GM18907 (cell line): ENCODE measurements around the gene CEP131.
"Not testable (repeated sequence)": the region's sequence is repeated elsewhere in the genome, so short reads cannot be mapped to it uniquely, and the experiment has no call there.

ENCODE experiments used
- ATAC-seq: cut with Tn5 transposase; IDR thresholded peaks from one replicate; pipeline ENCODE4 v1.9.1; 2021; ENCODE audit warnings: mild to moderate bottlenecking, moderate library complexity; ENCODE audit not compliant: unreplicated experiment

Gene CEP131

DNA sequence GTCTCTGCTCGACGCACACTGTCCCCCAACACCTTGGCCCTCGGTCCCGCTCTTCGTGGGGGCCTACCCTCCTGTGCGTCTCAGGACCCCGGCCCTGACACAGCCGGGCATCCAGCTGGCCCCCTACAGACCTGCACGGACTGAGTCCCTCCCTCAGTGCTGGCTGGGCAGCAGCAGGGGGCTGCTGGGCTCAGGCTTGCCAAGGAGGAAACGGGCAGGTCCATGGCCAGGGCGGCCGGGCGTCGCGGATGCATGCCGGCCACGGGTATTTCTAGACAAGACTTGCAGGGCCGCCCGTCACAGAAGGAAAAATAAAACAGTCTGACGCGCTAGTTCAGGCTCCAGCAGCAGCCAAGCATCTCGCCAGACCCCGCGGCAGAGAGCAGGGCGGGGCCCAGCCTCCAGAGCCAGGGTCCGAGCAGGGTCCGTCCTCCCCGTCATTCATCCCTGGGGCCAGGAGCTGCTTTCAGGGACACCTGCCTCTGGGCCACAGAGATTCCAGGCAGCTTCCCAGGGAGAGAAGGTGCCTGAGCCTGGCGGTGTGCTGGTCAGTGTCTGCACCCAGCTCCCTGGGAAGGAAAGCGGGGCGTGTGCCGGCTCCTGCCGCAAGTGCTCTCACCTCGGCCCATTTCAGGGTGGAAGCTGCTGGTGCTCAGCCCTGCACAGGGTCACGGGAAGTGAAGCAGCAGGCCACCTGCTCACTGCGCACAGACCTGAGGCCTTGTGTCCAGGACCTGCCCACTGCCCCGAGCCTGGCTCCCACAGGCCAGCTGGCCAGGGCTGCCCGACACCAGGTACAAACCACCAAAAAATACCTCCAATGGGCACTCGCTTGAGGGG lies 64.7 kb downstream of the CEP131 start:
- ATAC-seq: no peak

DNA sequence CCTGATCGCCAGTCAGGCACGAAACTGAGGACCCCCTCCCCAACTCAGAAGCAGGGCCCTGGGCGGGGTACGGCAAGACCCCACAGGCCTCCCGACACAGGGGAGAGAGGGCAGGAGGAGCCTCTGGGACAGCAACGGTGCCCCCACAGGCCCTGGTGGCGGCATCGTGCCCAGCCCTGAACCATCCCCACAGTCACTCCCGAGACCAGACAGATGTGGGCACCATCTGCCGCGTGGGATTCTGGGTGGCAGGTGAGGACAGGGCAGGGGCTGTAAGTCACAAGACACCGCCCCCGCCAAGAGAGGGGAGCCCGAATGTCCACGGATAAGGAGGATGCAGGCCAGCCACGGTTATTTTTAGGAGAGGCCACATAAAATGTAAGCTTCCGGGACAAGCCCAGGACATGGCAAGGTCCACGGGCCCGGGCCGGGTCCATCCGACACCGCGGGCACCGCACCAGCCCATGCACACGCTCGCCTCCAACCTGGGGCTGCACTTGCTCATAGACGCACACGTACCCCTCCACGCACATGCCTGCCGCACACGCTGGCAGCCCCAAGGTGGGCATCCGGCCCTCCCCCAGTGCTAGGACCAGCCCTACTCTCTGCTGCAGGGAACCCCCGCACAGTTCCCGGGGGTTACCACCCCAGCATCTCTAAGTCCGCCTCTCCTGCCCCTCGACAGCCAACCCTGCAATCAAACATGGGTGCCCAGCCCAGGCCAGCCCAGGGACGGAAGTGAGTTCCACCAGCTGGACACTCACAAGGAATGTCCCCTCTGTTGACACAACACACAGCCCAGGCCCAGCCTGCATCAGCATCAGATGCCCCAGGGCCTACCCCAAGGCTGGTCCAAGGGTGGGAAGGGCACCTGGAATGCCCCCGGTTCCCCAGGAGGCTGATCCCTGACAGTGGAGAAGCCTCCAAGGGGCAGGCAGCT lies 65.6 kb downstream of the CEP131 start:
- ATAC-seq: no peak

DNA sequence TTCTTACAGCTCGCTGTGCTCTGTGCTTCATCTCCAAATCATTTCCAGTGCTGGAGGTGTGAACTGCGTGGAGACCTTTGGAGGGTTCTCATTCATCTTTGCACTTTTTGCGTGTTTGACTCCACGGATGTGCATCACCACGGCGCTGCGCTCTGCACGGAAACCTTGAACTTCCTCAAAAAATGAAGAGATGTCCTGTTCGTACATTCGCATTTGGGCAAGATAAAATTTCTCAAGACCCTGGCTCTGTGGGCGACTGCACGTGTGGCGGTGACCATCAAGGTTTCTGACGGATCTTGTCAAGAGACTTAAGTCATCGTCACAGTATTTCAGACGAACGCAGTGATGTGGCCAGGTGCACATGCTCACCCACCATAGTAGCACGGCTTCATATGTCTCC lies 67.8 kb downstream of the CEP131 start:
- ATAC-seq: no peak

DNA sequence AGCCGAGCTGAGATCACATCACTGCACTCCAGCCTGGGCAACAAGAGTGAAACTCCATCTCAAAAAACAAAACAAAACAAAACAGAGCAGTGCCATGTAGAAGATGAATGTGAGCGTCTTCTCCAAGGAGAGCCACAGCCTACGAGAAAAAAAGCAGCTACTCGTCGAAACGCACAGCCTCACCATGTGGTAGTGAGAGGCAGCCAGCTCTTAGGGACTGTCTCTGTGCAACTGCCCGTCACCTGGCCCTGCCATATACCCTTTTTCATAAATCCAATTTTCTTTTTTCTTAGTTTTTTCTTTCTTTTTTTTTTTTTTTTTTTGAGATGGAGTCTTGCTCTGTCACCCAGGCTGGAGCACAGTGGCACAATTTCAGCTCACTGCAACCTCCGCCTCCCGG lies 68.7 kb downstream of the CEP131 start:
- not testable (repeated sequence) for ATAC-seq

DNA sequence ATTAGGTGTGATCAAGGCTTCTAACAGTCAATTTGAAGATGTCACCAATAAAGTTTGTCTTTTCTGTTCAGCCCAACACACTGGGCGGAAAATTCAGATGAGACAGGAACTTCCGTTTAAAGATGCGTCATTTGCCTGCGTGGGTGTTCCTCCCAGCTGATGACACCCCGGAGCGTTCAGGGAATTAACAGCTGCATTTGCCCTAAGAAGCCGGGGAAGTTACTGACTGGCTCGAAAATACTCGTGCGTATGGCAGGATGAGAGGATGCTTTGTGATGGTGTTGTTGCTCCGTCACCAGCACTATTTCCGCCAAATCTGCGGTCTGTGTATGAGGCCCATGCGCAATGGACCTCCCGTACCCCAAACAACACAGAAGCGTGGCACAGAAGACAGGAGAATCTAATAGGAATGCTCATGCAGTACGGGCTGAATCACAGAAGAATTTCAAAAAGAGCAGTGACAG lies 69.4 kb downstream of the CEP131 start:
- ATAC-seq: no peak

DNA sequence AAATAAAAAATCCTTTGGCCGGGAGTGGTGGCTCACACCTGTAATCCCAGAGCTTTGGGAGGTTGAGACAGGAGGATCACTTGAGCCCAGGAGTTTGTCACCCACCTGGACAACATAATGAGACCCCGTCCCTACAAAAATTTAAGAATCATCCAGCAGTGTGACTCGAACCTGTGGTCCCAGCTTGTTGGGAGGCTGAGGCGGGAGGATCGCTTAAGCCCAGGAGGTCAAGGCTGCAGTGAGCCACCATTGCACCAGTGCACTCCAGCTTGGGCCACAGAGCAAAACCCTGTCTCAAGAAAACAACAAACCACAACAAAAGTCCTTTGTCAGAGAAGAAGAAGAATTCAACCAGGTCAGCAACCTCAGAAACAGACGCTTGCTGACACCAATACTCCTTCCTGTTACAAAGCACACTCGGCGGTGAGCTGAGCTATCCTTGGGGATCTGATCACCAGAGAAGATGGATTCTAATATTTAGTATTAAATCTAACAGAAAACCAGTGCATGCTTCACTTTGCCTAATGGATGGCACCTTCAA lies 70.4 kb downstream of the CEP131 start:
- no peak for ATAC-seq

DNA sequence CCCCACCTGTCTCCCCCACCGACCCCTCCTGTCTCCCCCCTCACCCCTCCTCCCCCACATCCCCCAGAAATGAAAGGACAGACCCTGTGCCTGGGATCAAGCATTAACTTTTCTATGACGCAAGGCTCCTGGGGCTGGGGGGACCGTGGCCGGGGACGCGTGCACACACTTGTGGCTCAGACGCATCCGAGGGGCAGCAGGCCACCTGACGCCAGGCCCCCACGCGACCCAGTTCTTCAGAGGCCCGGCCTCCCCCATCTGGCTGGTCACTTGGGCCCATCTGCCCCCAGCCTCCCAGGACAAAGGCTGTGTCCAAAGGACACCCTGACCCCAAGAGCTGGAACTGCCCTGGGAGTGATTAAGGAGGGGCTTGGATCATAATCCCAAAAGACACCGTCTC lies 71.5 kb downstream of the CEP131 start:
- no peak for ATAC-seq

DNA sequence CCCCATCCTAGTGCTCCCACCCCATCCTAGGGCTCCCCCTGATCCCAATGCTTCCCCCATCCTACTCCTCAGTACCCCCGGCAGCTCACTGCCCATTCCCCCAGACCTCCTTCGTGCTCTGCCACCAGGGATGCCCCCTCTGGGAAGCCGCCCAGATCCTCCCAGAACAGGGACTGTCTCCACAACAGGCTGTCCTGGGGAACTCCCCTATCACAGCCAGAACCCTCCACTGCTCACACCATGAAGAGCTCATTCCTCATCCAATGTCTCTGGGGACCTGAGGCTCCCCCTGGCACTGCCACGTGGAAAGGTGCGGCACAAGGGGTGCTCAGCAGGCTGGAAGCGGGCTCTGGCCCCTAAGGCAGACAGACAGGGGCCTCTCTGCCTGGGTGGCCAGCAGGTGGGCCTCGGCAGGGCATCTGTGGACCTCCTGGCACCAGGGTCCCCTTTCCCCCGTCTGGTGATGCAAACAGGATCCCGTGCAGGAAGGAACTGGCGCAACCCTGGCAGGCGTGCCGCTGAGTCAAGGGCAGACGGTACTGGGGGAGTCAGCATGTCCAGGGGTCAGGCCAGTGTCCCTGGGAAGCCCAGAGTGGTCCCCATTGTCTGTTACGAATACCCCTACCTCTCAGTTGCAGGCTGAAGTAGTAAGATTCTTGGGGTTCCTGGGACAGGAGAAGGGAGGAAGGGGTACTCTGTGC lies 72.2 kb downstream of the CEP131 start:
- ATAC-seq: no peak

DNA sequence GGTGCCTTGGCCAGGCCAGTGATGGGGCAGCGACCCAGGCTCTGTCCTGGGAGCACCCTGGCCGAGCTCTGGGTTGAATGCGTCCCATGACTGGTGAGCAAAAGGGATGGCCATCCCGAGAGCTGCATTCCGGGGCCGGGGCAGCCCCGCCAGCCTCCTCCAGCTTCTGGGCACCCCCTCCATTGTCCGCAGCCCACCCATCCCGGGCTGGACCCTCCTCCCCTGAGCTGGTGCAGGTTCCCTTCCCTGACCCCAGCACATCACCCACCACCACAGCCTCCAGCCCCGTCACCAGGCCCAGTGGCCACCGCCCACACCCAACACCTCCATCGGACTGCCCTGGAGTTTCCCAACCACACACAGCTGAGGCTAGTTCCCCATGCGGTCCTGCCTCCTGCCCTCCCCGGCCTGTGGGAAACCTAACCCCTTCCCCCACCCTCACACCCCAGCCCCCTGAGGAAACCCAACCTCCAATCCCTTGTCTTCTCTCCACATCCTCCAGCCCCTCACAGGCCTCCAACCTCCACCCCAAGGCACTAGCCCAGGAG lies 73.7 kb downstream of the CEP131 start:
- ATAC-seq: no peak

DNA sequence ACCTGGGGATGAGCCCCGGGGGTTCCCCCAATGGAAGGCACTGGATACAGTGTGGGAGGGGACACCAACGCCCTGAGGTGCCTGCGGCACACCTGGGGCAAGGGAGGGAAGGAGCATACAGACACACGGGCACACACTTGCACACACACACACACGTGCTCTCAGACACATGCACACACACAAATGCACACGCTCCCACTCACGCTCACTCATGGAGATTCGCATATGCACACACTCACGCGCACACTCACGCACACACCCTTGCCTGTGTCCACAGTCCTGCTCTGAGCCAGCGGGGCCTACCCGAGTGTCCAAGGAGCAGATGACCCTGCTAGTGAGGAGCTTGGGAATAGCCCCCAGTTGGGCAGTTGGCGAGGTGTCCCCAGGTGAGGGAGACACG lies 74.2 kb downstream of the CEP131 start:
- ATAC-seq: no peak

DNA sequence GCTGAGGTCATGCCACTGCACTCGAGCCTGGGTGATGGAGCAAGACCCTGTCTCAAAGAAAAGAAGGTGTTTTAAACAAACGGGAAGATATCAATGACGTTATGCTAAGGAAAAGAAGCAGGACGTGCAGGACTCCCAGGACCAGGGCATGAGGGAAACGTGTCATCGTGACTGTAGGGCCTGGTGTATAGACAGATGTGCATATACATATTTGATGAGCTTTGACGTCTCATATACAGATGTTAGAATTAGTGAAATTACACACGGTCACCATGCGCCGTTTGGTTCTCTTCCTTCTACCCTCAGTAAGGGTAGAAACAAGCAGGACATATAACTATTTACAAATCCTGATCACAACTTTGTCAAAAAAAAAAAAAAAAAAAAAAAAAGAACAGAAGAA lies 75.1 kb downstream of the CEP131 start:
- no peak for ATAC-seq

DNA sequence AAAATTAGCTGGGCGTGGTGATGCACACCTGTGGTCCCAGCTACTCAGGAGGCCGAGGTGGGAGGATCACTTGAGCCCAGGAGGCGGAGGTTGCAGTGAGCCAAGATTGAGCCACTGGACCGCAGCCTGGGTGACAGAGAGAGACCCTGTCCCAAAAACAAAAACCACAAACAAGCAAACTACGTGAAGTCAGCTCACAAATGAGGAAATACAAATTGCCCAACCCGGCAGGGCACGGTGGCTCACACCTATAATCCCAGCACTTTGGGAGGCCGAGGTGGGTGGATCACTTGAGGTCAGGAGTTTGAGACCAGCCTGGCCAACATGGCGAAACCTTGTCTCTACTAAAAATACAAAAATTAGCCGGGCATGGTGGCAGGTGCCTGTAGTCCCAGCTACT lies 76.6 kb downstream of the CEP131 start:
- not testable (repeated sequence) for ATAC-seq

DNA sequence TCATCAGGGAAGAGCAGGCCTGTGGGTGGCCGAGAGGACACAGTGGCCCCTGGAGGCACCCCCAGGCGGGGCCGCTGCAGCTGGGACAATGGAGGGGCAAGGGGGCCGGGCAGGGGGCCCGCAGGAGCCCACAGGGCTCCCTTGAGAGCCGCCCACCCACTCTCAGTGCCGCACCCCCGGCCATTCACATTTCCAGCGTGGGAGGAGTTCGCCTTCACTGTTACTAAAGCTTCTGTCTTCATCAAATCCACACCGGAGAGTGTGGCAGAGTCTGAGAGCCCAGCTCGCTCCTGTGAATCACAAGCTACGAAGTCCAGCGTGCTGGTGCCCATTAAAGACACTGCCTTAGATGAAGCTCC lies 78.4 kb downstream of the CEP131 start:
- no peak for ATAC-seq

DNA sequence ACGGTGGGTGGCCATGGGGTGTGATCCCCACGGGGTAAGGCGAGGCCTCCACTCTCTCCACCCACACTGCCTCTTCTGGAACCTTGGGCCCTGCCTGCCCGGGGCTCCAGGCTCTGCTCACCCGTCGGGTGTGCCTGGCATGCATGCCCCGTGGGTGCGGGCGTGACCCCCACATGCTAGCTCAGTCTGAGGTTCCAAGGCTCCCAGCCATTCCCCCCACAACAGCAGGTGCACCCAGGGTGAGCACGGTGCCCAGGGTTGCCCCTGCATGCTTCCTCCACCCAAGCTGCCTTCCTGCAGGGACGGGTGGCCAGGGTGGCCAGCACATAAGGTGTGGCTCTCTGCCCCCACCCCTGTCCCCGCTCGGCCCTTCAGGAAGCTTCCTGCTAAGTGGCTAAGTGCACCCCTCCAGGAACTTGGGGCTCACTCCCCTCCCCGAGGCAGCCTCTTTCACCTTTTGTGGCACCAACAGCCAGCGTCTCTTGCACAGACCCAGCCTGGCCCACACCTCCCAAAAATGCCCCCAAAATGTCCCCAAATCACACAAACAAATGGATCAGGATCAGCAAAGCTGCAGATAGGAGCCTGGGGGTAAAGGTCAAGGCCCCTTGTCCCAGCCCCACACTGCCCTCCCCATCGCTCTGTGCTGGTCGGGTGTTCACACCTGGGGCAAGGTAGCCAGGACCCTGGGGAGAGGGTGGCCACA lies 78.9 kb downstream of the CEP131 start:
- no peak for ATAC-seq

DNA sequence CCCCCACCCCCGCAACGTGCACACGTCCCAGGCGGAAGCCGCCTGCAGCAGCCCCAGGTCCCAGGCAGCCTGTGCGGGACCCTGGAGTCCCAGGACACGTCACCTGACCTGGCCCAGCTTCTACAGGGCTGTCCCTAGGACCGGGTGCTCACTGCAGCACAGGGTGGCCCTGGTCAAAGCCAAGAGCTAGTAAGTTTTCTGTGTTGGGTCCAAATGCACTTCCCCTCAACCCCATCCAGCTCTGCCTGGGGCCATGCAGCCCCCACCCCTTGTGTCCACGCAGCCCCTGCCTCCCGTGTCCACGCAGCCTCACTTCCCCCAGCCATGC lies 79.6 kb downstream of the CEP131 start:
- ATAC-seq: no peak

DNA sequence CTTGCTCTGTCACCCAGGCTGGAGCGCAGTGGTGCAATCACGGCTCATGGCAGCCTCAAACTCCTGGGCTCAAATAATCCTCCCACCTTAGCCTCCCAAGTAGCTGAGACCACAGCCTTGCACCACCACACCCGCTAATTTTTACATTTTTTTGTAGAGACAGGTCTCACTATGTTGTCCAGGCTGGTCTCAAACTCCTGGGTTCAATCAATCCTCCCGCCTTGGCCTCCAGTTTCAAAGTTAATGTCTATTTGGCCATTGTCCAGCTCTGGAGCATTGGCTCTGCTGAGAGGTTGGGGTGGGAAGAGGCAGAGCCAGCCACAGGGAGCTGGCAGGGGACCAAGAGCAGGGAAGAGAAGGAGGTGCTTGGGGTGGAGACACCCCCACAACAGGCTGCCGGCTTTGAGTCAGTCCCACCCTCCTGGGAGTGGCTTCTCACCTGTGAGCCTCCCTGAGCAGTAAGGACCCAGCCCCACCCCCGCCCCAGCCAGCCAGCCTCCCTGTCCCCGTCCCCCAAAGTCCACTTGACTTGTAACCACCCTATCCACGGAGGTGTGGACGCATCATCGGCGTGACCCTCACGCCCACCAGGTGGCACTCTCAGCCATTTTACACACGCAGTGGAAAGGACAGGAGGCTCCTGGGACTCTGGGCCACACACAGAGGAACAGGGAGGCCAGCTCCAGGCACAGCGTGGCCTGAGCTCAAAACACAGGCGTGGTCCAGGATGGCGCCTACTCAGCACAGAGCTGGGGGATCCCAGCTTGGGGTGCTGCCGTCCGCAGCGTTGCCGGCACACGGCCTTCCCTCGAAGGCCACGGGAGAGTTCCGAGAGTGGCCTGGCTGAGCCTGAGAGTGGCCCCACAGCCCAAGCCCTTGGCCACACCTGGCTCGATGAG lies 80.2 kb downstream of the CEP131 start:
- no peak for ATAC-seq

DNA sequence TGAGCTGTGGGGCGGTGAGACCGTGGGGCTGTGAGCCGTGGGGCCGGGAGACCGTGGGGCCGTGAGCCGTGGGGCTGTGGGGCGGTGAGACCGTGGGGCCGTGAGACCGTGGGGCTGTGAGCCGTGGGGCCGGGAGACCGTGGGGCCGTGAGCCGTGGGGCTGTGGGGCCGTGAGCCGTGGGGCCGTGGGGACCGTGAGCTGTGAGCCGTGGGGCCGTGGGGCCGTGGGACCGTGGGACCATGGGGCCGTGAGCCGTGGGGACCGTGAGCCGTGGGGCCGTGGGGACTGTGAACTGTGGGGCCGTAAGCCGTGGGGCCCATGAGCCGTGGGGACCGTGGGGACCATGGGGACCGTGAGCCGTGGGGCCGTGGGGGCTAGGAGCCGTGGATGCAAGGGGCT lies 82.1 kb downstream of the CEP131 start:
- no peak for ATAC-seq

DNA sequence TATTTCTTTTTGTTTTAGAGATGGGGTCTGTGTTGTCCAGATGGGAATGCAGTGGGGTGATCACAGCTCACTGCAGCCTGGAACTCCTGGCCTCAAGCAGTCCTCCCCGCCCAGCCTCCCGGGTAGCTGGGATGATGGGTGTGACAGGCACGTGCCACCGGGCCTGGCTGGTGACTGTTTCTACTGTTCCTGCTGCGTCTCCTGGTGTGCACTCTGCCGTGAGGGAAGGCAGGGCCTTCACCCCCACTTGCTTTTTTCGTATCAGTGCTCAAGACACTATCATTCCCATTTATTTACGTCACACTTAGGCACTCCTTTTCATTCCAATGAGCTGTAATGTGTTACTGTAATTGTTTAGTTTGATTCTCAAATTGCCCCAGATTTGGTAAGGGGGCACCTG lies 82.7 kb downstream of the CEP131 start:
- no peak for ATAC-seq
